ENCODE data around the gene GABPB2. TPM values are rescaled to one million over a fixed set of nuclear protein-coding genes. Genes with fewer than 3 reads are reported as not detected.

GABPB2 gene
- total and polyA plus RNA-seq, 3 donors from 2014 or later, result 43.1 to 50.2 (median 45.3) TPM

DNA sequence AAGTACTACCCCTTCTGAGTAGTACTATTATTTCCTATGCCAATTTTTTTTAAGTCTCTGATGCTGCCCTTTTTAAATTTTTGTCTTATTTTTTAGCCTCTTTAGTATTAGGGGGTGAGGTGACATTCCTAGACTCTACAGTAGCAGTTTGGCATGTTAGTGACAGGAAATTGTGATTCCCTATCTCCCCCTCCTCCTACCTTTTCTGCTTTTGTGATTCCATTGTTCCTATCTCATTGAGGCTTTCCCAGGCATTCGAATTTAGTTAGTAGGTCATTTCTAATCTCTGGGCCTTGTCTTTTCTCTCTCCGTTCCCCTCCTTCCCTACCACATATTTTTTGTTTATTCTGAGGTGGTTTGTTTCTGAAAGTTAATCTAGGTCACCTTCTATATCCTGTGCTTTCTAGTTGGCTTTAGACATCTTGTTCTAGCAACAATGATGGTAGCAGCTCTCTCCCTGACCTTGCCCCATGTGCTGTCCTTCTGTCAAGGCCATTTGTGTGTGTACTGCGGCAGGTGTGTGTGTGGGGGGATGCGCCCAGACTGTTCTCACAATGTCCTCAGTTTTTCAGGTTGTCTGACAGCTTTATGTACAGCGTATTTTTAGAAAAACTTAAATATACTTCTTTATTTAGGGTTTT lies 54.3 kb downstream of the GABPB2 start:
- no peaks in the 10 kb centered on the region for H3K36me3 ChIP-seq (ENCODE audit: low read depth, missing control alignments)
- no peak for DNase-seq
- WGBS, 2 donors, result 47 to 52% methylated on average over 5 of the region's 5 CpGs
- peaks cover 3% of the 10 kb centered on the region for H3K4me1 ChIP-seq
- no peaks in the 10 kb centered on the region for H3K9me3 ChIP-seq
- no peak overlapping the region for H3K4me3 ChIP-seq
- intact Hi-C loops (cut with DNase I; ENCODE audit: low total_unique reads), result no loop called here
- H3K27me3 ChIP-seq, result no peaks in the 10 kb centered on the region
- no peak overlapping the region for H3K27ac ChIP-seq
- TF ChIP-seq, protein P1, sequence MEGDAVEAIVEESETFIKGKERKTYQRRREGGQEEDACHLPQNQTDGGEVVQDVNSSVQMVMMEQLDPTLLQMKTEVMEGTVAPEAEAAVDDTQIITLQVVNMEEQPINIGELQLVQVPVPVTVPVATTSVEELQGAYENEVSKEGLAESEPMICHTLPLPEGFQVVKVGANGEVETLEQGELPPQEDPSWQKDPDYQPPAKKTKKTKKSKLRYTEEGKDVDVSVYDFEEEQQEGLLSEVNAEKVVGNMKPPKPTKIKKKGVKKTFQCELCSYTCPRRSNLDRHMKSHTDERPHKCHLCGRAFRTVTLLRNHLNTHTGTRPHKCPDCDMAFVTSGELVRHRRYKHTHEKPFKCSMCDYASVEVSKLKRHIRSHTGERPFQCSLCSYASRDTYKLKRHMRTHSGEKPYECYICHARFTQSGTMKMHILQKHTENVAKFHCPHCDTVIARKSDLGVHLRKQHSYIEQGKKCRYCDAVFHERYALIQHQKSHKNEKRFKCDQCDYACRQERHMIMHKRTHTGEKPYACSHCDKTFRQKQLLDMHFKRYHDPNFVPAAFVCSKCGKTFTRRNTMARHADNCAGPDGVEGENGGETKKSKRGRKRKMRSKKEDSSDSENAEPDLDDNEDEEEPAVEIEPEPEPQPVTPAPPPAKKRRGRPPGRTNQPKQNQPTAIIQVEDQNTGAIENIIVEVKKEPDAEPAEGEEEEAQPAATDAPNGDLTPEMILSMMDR (IDR thresholded peaks at IDR 0.05), result no peak
- no peak for TF ChIP-seq POLR2A (IDR thresholded peaks at IDR 0.05)

DNA sequence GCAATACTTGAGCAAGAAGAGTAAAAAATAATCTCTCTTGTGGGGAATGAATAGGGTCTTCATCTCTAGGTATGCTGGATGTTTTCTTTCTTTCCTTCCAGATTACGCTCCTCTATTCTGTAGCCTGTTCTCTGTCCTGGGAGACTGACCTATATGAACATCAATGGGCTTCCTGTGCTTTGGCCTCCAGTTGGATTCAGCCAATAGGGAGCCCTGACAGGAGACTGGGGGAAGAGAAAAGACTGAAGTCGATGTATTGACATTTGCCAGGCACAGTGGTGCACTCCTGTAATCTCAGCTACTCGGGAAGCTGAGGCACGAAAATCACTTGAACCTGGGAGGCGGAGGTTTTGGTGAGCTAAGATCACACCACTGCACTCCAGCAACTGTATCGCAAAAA lies 58.2 kb downstream of the GABPB2 start:
- WGBS, 2 donors, result 59 to 68% methylated on average over 6 of the region's 6 CpGs
- TF ChIP-seq POLR2A (IDR thresholded peaks at IDR 0.05), result no peak
- TF ChIP-seq, protein P1 (IDR thresholded peaks at IDR 0.05), result no peak
- Histone ChIP-seq H3K9me3 (no peaks in the 10 kb centered on the region), H3K4me1 (peaks cover 31% of the 10 kb centered on the region), H3K4me3 (no peak overlapping the region), H3K27me3 (no peaks in the 10 kb centered on the region), H3K27ac (peak overlapping the region in 1 of 2 donors; percentile 19), H3K36me3 (ENCODE audit: low read depth, missing control alignments) (no peaks in the 10 kb centered on the region)
- no peak for DNase-seq
- intact Hi-C loops (cut with DNase I; ENCODE audit: low total_unique reads), result no loop called here

DNA sequence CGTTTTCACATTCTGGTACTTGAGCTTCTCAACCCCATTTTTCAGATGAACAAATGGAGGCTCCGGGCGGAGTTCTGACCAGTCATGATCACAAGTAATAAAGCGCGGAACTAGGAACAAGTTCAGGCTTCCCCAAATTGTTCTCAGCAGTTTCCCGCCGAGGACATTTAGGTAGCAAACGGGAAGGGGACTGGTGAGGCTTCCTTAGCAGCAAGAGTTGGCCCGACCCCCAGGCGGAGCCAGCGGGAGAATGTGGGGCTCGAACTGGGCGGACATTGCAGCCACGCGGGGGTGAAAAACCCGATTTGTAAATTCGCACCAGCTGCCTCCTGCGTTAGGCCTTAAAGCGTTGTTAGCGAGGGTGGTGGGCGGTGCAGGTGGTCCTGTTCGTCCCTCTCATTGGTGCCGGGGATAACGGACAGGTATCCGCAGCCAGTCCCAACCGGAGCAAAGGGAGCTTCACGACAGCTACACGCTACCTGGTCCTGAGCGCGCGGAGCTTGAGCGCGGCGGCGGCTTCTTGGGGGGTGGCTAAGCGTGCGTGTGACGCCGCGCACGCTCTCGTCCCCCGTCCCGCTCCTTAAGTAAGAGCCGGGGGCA lies 60.5 kb downstream of the GABPB2 start:
- 11 to 15% methylated on average over 25 to 45 of the region's 45 CpGs for WGBS, 2 donors
- no peaks in the 10 kb centered on the region for H3K9me3 ChIP-seq
- TF ChIP-seq POLR2A (IDR thresholded peaks at IDR 0.05), result no peak
- TF ChIP-seq, protein P1 (IDR thresholded peaks at IDR 0.05), result no peak
- H3K4me3 ChIP-seq, result peak overlapping the region; percentile 42 to 53
- intact Hi-C loops (cut with DNase I; ENCODE audit: low total_unique reads), result no loop called here
- peaks cover 31% of the 10 kb centered on the region for H3K4me1 ChIP-seq
- peak overlapping the region; percentile 71 to 82 for H3K27ac ChIP-seq
- peak; percentile 93 for DNase-seq
- no peaks in the 10 kb centered on the region for H3K36me3 ChIP-seq (ENCODE audit: low read depth, missing control alignments)
- H3K27me3 ChIP-seq, result no peaks in the 10 kb centered on the region

DNA sequence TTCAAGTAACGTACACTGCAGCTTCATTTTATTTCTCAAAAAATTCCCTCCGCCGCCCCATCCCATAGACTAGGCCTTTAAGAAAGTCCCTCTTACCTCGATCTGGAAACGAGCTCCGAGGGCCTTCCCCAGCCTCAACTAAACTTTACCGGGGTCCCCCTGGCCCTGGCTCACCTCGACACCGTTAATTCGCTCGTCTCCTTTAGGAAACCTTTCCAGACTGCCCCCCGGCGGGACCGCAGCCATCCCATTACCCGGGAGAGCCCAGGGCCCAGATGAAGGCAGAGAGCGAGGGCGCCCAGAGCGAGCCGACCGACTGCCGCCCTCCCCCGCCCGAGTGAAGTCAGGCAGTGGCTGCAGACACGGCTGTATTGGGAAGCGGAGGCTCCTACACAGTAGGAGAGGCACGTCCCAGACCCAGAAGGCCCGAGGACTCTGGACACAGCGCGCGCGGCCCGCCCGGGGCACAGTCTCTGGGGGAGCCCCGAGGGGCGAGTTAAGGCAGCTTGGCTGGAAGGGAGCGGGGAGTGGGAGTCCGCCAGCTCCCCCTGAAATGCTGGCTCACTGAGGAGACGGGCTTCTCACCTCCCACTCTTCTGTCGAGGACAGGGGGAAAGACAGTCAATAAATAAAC lies 61.3 kb downstream of the GABPB2 start:
- peak overlapping the region; percentile 42 to 53 for H3K4me3 ChIP-seq
- WGBS, 2 donors, result 20 to 22% methylated on average over 11 to 39 of the region's 39 CpGs
- TF ChIP-seq, protein P1 (IDR thresholded peaks at IDR 0.05), result no peak
- no peak for TF ChIP-seq POLR2A (IDR thresholded peaks at IDR 0.05)

More for the DNA sequence above, 61.3 kb downstream of the GABPB2 start:
- DNase-seq, result peak; percentile 71
- Histone ChIP-seq H3K27me3 (no peaks in the 10 kb centered on the region), H3K4me1 (peaks cover 31% of the 10 kb centered on the region), H3K27ac (peak overlapping the region; percentile 66 to 82), H3K9me3 (no peaks in the 10 kb centered on the region), H3K36me3 (ENCODE audit: low read depth, missing control alignments) (no peaks in the 10 kb centered on the region)
- intact Hi-C loops (cut with DNase I; ENCODE audit: low total_unique reads), result no loop called here
